HCT116 (cell line): ENCODE data around the gene OSBPL5. TPM values are rescaled to one million over a fixed set of nuclear protein-coding genes. Genes with fewer than 3 reads are reported as not detected.

Experiments
- ATAC-seq: fragments of 200-7000 bp; cut with Tn5 transposase; 2 replicates; pipeline ENCODE4 v1.9.1; 2020; ENCODE audit warnings: mild to moderate bottlenecking, moderate library complexity
- BruUV-seq: library from RNA; stranded (reverse); fragments of 400-500 nt; replicated peaks from 2 replicates; lab custom pipeline; 2021; lab: Mats Ljungman, UMichigan
- CTCF ChIA-PET: fragments of 300-600 bp; sonication (Branson Sonifier 250); formaldehyde crosslinking; loops from one replicate; lab custom pipeline; 2021; ENCODE audit warnings: antibody characterized with exemption; lab: Charles Lee
- POLR2A ChIA-PET: fragments of 300-600, 350-600 bp; sonication (Branson Sonifier 250); formaldehyde crosslinking; loops from one replicate; lab custom pipeline; 2021; ENCODE audit warnings: antibody characterized with exemption; lab: Charles Lee
- RAD21 ChIA-PET, 2 experiments: fragments of 300-600 bp; sonication (Branson Sonifier 250); formaldehyde crosslinking; loops; one replicate each; lab custom pipeline; 2023; ENCODE audit warnings: low total read pairs in 2 of 2; ENCODE audit not compliant: uncharacterized antibody in 2 of 2, unreplicated experiment in 2 of 2, low non-redundant PET in 1 of 2; lab: Charles Lee
- DNase-seq: peaks from one replicate; pipeline ENCODE4 v3.0.0-alpha.2; 2010; ENCODE audit warnings: low read depth, low spot score
- H2AFZ ChIP-seq: fragments of 200-600 bp; shearing (Covaris generic), sonication (generic); 2 replicates; pipeline ENCODE4 v1.6.1; 2017; ENCODE audit warnings: low read depth, mixed run types, mixed read lengths, antibody characterized with exemption, low read length; ENCODE audit not compliant: poor library complexity, severe bottlenecking
- H3K27ac ChIP-seq: 2 replicates; pipeline ENCODE4 v1.5.1; 2012; ENCODE audit warnings: low read depth, low read length
- H3K27me3 ChIP-seq: fragments of 200-600 bp; sonication (generic); 2 replicates; pipeline ENCODE4 v1.6.1; 2016; ENCODE audit warnings: mixed run types, low read length, mixed read lengths; ENCODE audit not compliant: insufficient read depth
- H3K36me3 ChIP-seq, 2 experiments: fragments of 200-500 bp in 1 of 2; fragments of 200-600 bp in 1 of 2; sonication (Bioruptor generic) in 1 of 2; sonication (generic) in 1 of 2; 2 replicates each; pipeline versions ENCODE4 v1.5.1 to v1.6.1; 2014 to 2016; ENCODE audit warnings: low read length in 2 of 2, inconsistent platforms in 1 of 2, mixed read lengths in 1 of 2, mixed run types in 1 of 2; ENCODE audit not compliant: insufficient read depth in 2 of 2, control insufficient read depth in 1 of 2
- H3K4me1 ChIP-seq, 2 experiments: fragments of 200-600 bp in 1 of 2; sonication (generic) in 1 of 2; 2 replicates each; pipeline versions ENCODE4 v1.5.1 to v1.6.1; 2012 to 2017; ENCODE audit warnings: low read length in 2 of 2, inconsistent platforms in 1 of 2, mild to moderate bottlenecking in 1 of 2, mixed read lengths in 1 of 2, mixed run types in 1 of 2, moderate library complexity in 1 of 2; ENCODE audit not compliant: insufficient read depth in 2 of 2, control insufficient read depth in 1 of 2
- H3K4me2 ChIP-seq: fragments of 200-600 bp; sonication (generic); 2 replicates; pipeline ENCODE4 v1.6.1; 2017; ENCODE audit warnings: mixed run types, low read length, mixed read lengths
- H3K4me3 ChIP-seq, 2 experiments: fragments of 200-600 bp in 1 of 2; sonication (generic) in 1 of 2; replicated peaks in 1 of 2; 2 replicates each; pipeline ENCODE4 v1.5.1; 2011 to 2016; ENCODE audit warnings: low read length in 2 of 2, control low read depth in 1 of 2, low read depth in 1 of 2, mild to moderate bottlenecking in 1 of 2, mixed read lengths in 1 of 2, mixed run types in 1 of 2
- H3K79me2 ChIP-seq: fragments of 200-600 bp; sonication (generic); 2 replicates; pipeline ENCODE4 v1.6.1; 2017; ENCODE audit warnings: mild to moderate bottlenecking, mixed run types, low read length, moderate library complexity, mixed read lengths; ENCODE audit not compliant: insufficient read depth
- H3K9ac ChIP-seq: fragments of 200-600 bp; sonication (generic); 2 replicates; pipeline ENCODE4 v1.6.1; 2016; ENCODE audit warnings: low read length, mixed read lengths
- H3K9me2 ChIP-seq: fragments of 200-600 bp; sonication (generic), shearing (Covaris generic); 2 replicates; pipeline ENCODE4 v1.6.1; 2017; ENCODE audit warnings: mixed run types, mild to moderate bottlenecking, moderate library complexity; ENCODE audit not compliant: insufficient read depth
- H3K9me3 ChIP-seq, 2 experiments: fragments of 200-500 bp in 1 of 2; fragments of 200-600 bp in 1 of 2; sonication (Bioruptor generic) in 1 of 2; sonication (generic) in 1 of 2; 2 replicates each; pipeline ENCODE4 v1.6.1; 2014 to 2017; ENCODE audit warnings: low read length in 2 of 2, mixed read lengths in 2 of 2, inconsistent platforms in 1 of 2, low read depth in 1 of 2, mild to moderate bottlenecking in 1 of 2, mixed run types in 1 of 2, moderate library complexity in 1 of 2; ENCODE audit not compliant: control insufficient read depth in 1 of 2, insufficient read depth in 1 of 2
- H4K20me1 ChIP-seq: fragments of 200-600 bp; sonication (generic), shearing (Covaris generic); 2 replicates; pipeline ENCODE4 v1.6.1; 2017; ENCODE audit warnings: mixed run types, mild to moderate bottlenecking, moderate library complexity; ENCODE audit not compliant: insufficient read depth
- EGR1 ChIP-seq: IDR thresholded peaks from 2 replicates; pipeline ENCODE4 v1.6.1; 2012; ENCODE audit warnings: low read depth
- EZH2 ChIP-seq: fragments of 200-600 bp; sonication (generic); IDR thresholded peaks from 2 replicates; pipeline ENCODE4 v1.6.1; 2017; ENCODE audit warnings: antibody characterized with exemption, mixed run types
- POLR2A ChIP-seq: IDR thresholded peaks from 2 replicates; pipeline ENCODE4 v1.7.0; 2011; ENCODE audit warnings: borderline replicate concordance; ENCODE audit not compliant: insufficient read depth, insufficient read length; ENCODE audit errors: extremely low read depth
- POLR2AphosphoS5 ChIP-seq: IDR thresholded peaks from 2 replicates; pipeline ENCODE4 v1.6.1; 2011; ENCODE audit warnings: mild to moderate bottlenecking, low read depth, low read length, moderate library complexity
- SIN3A ChIP-seq: IDR thresholded peaks from 2 replicates; pipeline ENCODE4 v1.6.1; 2012; ENCODE audit warnings: low read depth
- SRF ChIP-seq: IDR thresholded peaks from 2 replicates; pipeline ENCODE4 v1.6.1; 2012; ENCODE audit warnings: low read depth
- TCF7L2 ChIP-seq: IDR thresholded peaks from 2 replicates; pipeline ENCODE4 v1.7.0; 2011; ENCODE audit warnings: borderline replicate concordance, inconsistent platforms; ENCODE audit not compliant: insufficient read depth, insufficient read length; ENCODE audit errors: extremely low read depth
- intact Hi-C: fragments of 100-400 bp; cut with micrococcal nuclease; formaldehyde crosslinking; loops from 2 replicates; pipeline ENCODE4 v1.10.0; 2022
- total RNA-seq: library from RNA; stranded (reverse); gene quantifications from one replicate; pipeline ENCODE4 v1.2.1, GENCODE V29; 2021; ENCODE audit not compliant: unreplicated experiment
- TF ChIP-seq, protein P1 (sequence below): IDR thresholded peaks from 2 replicates; pipeline ENCODE4 v1.6.1; 2012
- TF ChIP-seq, protein P2 (sequence below): IDR thresholded peaks from 2 replicates; pipeline ENCODE4 v1.6.1; 2012
- TF ChIP-seq, protein P3 (sequence below): IDR thresholded peaks from 2 replicates; pipeline ENCODE4 v1.6.1; 2011; ENCODE audit warnings: mild to moderate bottlenecking, low read length, moderate library complexity; ENCODE audit not compliant: insufficient replicate concordance; ENCODE audit errors: extremely low read depth

The OSBPL5 gene
- total RNA-seq, 1 experiment from 2014 or later: 44.2 TPM

DNA sequence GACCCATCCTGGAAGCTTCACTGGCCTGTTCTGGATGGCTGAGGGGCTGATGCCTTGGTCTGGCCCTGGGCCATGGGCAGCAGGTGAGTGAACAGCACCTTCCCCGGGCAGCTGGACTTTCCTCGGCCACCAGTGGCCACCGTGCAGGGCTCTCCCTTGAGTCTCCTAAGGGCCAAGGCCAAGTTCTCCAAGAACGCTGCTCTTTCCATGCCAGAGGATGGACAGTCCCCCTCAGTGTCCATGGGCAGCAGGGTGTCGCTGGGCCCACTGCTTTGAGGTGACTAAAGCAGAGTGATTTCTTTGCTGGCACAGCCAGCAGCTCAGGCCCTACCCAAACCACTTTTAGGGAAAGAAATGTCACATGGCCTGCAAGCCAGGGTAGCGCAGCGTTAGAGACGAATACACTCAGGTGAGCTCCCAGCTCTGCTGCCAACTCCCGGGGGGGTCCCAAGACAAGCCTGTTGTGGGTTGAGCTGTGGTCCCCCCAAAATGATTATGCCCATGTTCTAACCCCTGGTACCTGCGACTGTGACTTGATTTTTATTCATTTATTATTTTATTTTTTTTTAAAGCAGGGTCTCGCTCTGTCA lies 104.6 kb downstream of the OSBPL5 start:
- no peak overlapping the region for H3K4me2 ChIP-seq
- intact Hi-C loops: no loop called here
- H3K27me3 ChIP-seq: no peaks in the 10 kb centered on the region
- DNase-seq (no peak), ATAC-seq (no peak)
- peaks cover 17% of the 10 kb centered on the region for H3K79me2 ChIP-seq
- ChIA-PET RAD21 (no interaction called here), POLR2A (no interaction called here), CTCF (no interaction called here)
- peaks cover 11 to 27% of the 10 kb centered on the region in 2 experiments for H3K4me1 ChIP-seq
- BruUV-seq: no TSS peak
- no peak overlapping the region for H3K27ac ChIP-seq
- no peaks in the 10 kb centered on the region for H3K9me3 ChIP-seq
- no peak overlapping the region for H2AFZ ChIP-seq
- no peaks in the 10 kb centered on the region for H3K9me2 ChIP-seq
- no peaks in the 10 kb centered on the region for H3K36me3 ChIP-seq
- H3K9ac ChIP-seq: no peak overlapping the region
- TF ChIP-seq SIN3A: no peak
- TF ChIP-seq SRF: no peak
- no peak for TF ChIP-seq EZH2
- TF ChIP-seq POLR2AphosphoS5: no peak
- TF ChIP-seq EGR1: no peak
- TF ChIP-seq, protein P1, sequence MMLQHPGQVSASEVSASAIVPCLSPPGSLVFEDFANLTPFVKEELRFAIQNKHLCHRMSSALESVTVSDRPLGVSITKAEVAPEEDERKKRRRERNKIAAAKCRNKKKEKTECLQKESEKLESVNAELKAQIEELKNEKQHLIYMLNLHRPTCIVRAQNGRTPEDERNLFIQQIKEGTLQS: no peak
- TF ChIP-seq, protein P2, sequence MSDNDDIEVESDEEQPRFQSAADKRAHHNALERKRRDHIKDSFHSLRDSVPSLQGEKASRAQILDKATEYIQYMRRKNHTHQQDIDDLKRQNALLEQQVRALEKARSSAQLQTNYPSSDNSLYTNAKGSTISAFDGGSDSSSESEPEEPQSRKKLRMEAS: no peak
- no peak for TF ChIP-seq POLR2A
- TF ChIP-seq, protein P3, sequence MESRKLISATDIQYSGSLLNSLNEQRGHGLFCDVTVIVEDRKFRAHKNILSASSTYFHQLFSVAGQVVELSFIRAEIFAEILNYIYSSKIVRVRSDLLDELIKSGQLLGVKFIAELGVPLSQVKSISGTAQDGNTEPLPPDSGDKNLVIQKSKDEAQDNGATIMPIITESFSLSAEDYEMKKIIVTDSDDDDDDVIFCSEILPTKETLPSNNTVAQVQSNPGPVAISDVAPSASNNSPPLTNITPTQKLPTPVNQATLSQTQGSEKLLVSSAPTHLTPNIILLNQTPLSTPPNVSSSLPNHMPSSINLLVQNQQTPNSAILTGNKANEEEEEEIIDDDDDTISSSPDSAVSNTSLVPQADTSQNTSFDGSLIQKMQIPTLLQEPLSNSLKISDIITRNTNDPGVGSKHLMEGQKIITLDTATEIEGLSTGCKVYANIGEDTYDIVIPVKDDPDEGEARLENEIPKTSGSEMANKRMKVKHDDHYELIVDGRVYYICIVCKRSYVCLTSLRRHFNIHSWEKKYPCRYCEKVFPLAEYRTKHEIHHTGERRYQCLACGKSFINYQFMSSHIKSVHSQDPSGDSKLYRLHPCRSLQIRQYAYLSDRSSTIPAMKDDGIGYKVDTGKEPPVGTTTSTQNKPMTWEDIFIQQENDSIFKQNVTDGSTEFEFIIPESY: no peak
- TF ChIP-seq TCF7L2: no peak
- TF ChIP-seq, all 23 proteins: peak for 0
- no peaks in the 10 kb centered on the region for H4K20me1 ChIP-seq
- H3K4me3 ChIP-seq: no peak overlapping the region
